ENCODE results near the gene ZFP36L2.

The ZFP36L2 gene

GRCh38 chr2:43210467-43211303 lies 15.7 kb downstream of the ZFP36L2 start (continued):
- peak; percentile 92; the same call in 1 of the 2 replicates for TF ChIP-seq ZNF621 (tag by site-specific recombination; IDR thresholded peaks at IDR 0.05)
- no peak for TF ChIP-seq ZNF837 (tag by site-specific recombination; IDR thresholded peaks at IDR 0.05)
- TF ChIP-seq, protein P1, sequence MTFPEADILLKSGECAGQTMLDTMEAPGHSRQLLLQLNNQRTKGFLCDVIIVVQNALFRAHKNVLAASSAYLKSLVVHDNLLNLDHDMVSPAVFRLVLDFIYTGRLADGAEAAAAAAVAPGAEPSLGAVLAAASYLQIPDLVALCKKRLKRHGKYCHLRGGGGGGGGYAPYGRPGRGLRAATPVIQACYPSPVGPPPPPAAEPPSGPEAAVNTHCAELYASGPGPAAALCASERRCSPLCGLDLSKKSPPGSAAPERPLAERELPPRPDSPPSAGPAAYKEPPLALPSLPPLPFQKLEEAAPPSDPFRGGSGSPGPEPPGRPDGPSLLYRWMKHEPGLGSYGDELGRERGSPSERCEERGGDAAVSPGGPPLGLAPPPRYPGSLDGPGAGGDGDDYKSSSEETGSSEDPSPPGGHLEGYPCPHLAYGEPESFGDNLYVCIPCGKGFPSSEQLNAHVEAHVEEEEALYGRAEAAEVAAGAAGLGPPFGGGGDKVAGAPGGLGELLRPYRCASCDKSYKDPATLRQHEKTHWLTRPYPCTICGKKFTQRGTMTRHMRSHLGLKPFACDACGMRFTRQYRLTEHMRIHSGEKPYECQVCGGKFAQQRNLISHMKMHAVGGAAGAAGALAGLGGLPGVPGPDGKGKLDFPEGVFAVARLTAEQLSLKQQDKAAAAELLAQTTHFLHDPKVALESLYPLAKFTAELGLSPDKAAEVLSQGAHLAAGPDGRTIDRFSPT (tag by site-specific recombination; IDR thresholded peaks at IDR 0.05), result no peak
- TF ChIP-seq ZNF350 (tag by site-specific recombination; IDR thresholded peaks at IDR 0.05), result no peak
- no peak for TF ChIP-seq ZNF777 (tag by site-specific recombination; IDR thresholded peaks at IDR 0.05; ENCODE audit: borderline replicate concordance)
- TF ChIP-seq ZNF426 (tag by site-specific recombination; IDR thresholded peaks at IDR 0.05), result no peak
- no peak for TF ChIP-seq ZNF558 (tag by site-specific recombination; IDR thresholded peaks at IDR 0.05)
- TF ChIP-seq KLF1 (tag by site-specific recombination; IDR thresholded peaks at IDR 0.05), result 0 out of 2 replicates have a peak, but pooled peaks have one; percentile 29
- no peak for TF ChIP-seq ZNF561 (tag by site-specific recombination; IDR thresholded peaks at IDR 0.05; ENCODE audit: borderline replicate concordance)
- TF ChIP-seq ZNF416 (tag by site-specific recombination; IDR thresholded peaks at IDR 0.05), result no peak
- no peak for TF ChIP-seq MZF1 (tag by site-specific recombination; IDR thresholded peaks at IDR 0.05; ENCODE audit: borderline replicate concordance)
- TF ChIP-seq KLF16 (tag by site-specific recombination; IDR thresholded peaks at IDR 0.05), result no peak
- TF ChIP-seq ZNF366 (tag by site-specific recombination; conservative IDR thresholded peaks at IDR 0.05), result no peak
- no peak for TF ChIP-seq ZNF354C (tag by site-specific recombination; IDR thresholded peaks at IDR 0.05; ENCODE audit: borderline replicate concordance, low read depth)
- TF ChIP-seq ZNF10 (tag by site-specific recombination; IDR thresholded peaks at IDR 0.05), result no peak
- no peak for TF ChIP-seq GLI4 (tag by site-specific recombination; IDR thresholded peaks at IDR 0.05)
- TF ChIP-seq, protein P2, sequence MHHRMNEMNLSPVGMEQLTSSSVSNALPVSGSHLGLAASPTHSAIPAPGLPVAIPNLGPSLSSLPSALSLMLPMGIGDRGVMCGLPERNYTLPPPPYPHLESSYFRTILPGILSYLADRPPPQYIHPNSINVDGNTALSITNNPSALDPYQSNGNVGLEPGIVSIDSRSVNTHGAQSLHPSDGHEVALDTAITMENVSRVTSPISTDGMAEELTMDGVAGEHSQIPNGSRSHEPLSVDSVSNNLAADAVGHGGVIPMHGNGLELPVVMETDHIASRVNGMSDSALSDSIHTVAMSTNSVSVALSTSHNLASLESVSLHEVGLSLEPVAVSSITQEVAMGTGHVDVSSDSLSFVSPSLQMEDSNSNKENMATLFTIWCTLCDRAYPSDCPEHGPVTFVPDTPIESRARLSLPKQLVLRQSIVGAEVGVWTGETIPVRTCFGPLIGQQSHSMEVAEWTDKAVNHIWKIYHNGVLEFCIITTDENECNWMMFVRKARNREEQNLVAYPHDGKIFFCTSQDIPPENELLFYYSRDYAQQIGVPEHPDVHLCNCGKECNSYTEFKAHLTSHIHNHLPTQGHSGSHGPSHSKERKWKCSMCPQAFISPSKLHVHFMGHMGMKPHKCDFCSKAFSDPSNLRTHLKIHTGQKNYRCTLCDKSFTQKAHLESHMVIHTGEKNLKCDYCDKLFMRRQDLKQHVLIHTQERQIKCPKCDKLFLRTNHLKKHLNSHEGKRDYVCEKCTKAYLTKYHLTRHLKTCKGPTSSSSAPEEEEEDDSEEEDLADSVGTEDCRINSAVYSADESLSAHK (tag by site-specific recombination; IDR thresholded peaks at IDR 0.05), result no peak
- peak; percentile 100 for TF ChIP-seq ZFHX2 (tag by site-specific recombination; conservative IDR thresholded peaks at IDR 0.05)
- no peak for TF ChIP-seq CTCF (tag by site-specific recombination; IDR thresholded peaks at IDR 0.05)
- TF ChIP-seq PRDM1 (tag by site-specific recombination; IDR thresholded peaks at IDR 0.05), result no peak
- TF ChIP-seq, protein P3, sequence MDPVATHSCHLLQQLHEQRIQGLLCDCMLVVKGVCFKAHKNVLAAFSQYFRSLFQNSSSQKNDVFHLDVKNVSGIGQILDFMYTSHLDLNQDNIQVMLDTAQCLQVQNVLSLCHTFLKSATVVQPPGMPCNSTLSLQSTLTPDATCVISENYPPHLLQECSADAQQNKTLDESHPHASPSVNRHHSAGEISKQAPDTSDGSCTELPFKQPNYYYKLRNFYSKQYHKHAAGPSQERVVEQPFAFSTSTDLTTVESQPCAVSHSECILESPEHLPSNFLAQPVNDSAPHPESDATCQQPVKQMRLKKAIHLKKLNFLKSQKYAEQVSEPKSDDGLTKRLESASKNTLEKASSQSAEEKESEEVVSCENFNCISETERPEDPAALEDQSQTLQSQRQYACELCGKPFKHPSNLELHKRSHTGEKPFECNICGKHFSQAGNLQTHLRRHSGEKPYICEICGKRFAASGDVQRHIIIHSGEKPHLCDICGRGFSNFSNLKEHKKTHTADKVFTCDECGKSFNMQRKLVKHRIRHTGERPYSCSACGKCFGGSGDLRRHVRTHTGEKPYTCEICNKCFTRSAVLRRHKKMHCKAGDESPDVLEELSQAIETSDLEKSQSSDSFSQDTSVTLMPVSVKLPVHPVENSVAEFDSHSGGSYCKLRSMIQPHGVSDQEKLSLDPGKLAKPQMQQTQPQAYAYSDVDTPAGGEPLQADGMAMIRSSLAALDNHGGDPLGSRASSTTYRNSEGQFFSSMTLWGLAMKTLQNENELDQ (tag by site-specific recombination; IDR thresholded peaks at IDR 0.05; ENCODE audit: low read depth), result no peak
- TF ChIP-seq ZBTB17 (tag by site-specific recombination; IDR thresholded peaks at IDR 0.05), result peak; percentile 31; the same call in 1 of the 2 replicates
- no peak for TF ChIP-seq ZNF48 (tag by site-specific recombination; IDR thresholded peaks at IDR 0.05)
- TF ChIP-seq ZIC2 (tag by site-specific recombination; IDR thresholded peaks at IDR 0.05), result peak; percentile 98
- no peak for TF ChIP-seq ZNF404 (tag by site-specific recombination; IDR thresholded peaks at IDR 0.05)
- no peak for TF ChIP-seq ZNF239 (tag by site-specific recombination; IDR thresholded peaks at IDR 0.05)
- no peak for TF ChIP-seq ZNF660 (tag by site-specific recombination; IDR thresholded peaks at IDR 0.05)
- TF ChIP-seq ZNF324 (tag by site-specific recombination; IDR thresholded peaks at IDR 0.05), result 0 out of 2 replicates have a peak, but pooled peaks have one; percentile 48
- no peak for TF ChIP-seq ZNF132 (tag by site-specific recombination; IDR thresholded peaks at IDR 0.05; ENCODE audit: borderline replicate concordance)
- no peak for TF ChIP-seq RBAK (tag by site-specific recombination; IDR thresholded peaks at IDR 0.05)
- TF ChIP-seq ZNF391 (tag by site-specific recombination; IDR thresholded peaks at IDR 0.05; ENCODE audit: borderline replicate concordance, low read depth), result no peak
- TF ChIP-seq ZNF121 (tag by site-specific recombination; IDR thresholded peaks at IDR 0.05), result no peak
